HCT116 (cell line): ENCODE measurements around the gene BTNL9.
"Not testable (repeated sequence)": the region's sequence is repeated elsewhere in the genome, so short reads cannot be mapped to it uniquely, and the experiment has no call there.

Experiments
- CTCF ChIP-seq, 3 experiments: fragments of 200-600 bp in 1 of 3; sonication (generic) in 1 of 3; IDR thresholded peaks in 2 of 3; conservative IDR thresholded peaks in 1 of 3; 2 replicates each; pipeline ENCODE4 v1.5.1; 2012 to 2017; ENCODE audit warnings: low read depth in 2 of 3, low read length in 2 of 3, antibody characterized with exemption in 1 of 3, borderline replicate concordance in 1 of 3, control low read depth in 1 of 3, mild to moderate bottlenecking in 1 of 3, mixed read lengths in 1 of 3, mixed run types in 1 of 3, moderate library complexity in 1 of 3; ENCODE audit not compliant: insufficient read depth in 1 of 3
- EGR1 ChIP-seq: IDR thresholded peaks from 2 replicates; pipeline ENCODE4 v1.6.1; 2012; ENCODE audit warnings: low read depth
- EZH2 ChIP-seq: fragments of 200-600 bp; sonication (generic); IDR thresholded peaks from 2 replicates; pipeline ENCODE4 v1.6.1; 2017; ENCODE audit warnings: antibody characterized with exemption, mixed run types
- EZH2phosphoT487 ChIP-seq: fragments of 200-600 bp; IDR thresholded peaks from 2 replicates; pipeline ENCODE4 v1.6.1; 2018; ENCODE audit warnings: antibody characterized with exemption, borderline replicate concordance
- JUND ChIP-seq: IDR thresholded peaks from 2 replicates; pipeline ENCODE4 v1.6.1; 2012
- MAX ChIP-seq: IDR thresholded peaks from 2 replicates; pipeline ENCODE4 v1.6.1; 2012
- POLR2A ChIP-seq: IDR thresholded peaks from 2 replicates; pipeline ENCODE4 v1.7.0; 2011; ENCODE audit warnings: borderline replicate concordance; ENCODE audit not compliant: insufficient read depth, insufficient read length; ENCODE audit errors: extremely low read depth
- POLR2AphosphoS5 ChIP-seq: IDR thresholded peaks from 2 replicates; pipeline ENCODE4 v1.6.1; 2011; ENCODE audit warnings: mild to moderate bottlenecking, low read depth, low read length, moderate library complexity
- REST ChIP-seq: IDR thresholded peaks from 2 replicates; pipeline ENCODE4 v1.6.1; 2012; ENCODE audit warnings: low read depth
- SP1 ChIP-seq: IDR thresholded peaks from 2 replicates; pipeline ENCODE4 v1.6.1; 2012; ENCODE audit warnings: low read depth
- ZFX ChIP-seq: fragments of 450-650 bp; IDR thresholded peaks from 2 replicates; pipeline ENCODE4 v1.6.1; 2017
- ZNF274 ChIP-seq: fragments of 200-500 bp; sonication (Bioruptor generic); IDR thresholded peaks from 2 replicates; pipeline ENCODE4 v1.6.1; 2014; ENCODE audit warnings: mild to moderate bottlenecking, low read depth, low read length, inconsistent platforms

GRCh38 chr5:181104606-181105390 lies 64.7 kb downstream of the BTNL9 start:
- not testable (repeated sequence) for TF ChIP-seq CTCF (IDR thresholded peaks at IDR 0.05 in 2 of 3, conservative IDR thresholded peaks at IDR 0.05 in 1 of 3; ENCODE audit: borderline replicate concordance in 1 of 3, insufficient read depth in 1 of 3, low read depth in 2 of 3, low read length in 2 of 3); REST; EGR1; POLR2A; ZNF274; JUND; POLR2AphosphoS5; MAX; ZFX; EZH2; EZH2phosphoT487; SP1
